Right renal cortex interstitium (tissue), 3 donors: ENCODE measurements around the gene CELA3A. TPM values are rescaled to one million over a fixed set of nuclear protein-coding genes. Genes with fewer than 3 reads are reported as not detected.
"Not testable (repeated sequence)": the region's sequence is repeated elsewhere in the genome, so short reads cannot be mapped to it uniquely, and the experiment has no call there.

Experiments used
- DNase-seq, 3 donors: peaks; one replicate each; pipeline ENCODE4 v3.0.0-alpha.2; 2013; ENCODE audit warnings: low read depth in 3 of 3, low spot score in 2 of 3
- polyA plus RNA-seq, 3 donors: library from polyadenylated mRNA; unstranded; fragments of 120-200 nt; gene quantifications; one replicate each; pipeline ENCODE4 v1.2.1, GENCODE V29; 2013; ENCODE audit not compliant: insufficient read length in 3 of 3

Gene CELA3A
- polyA plus RNA-seq, 3 donors: not detected

DNA sequence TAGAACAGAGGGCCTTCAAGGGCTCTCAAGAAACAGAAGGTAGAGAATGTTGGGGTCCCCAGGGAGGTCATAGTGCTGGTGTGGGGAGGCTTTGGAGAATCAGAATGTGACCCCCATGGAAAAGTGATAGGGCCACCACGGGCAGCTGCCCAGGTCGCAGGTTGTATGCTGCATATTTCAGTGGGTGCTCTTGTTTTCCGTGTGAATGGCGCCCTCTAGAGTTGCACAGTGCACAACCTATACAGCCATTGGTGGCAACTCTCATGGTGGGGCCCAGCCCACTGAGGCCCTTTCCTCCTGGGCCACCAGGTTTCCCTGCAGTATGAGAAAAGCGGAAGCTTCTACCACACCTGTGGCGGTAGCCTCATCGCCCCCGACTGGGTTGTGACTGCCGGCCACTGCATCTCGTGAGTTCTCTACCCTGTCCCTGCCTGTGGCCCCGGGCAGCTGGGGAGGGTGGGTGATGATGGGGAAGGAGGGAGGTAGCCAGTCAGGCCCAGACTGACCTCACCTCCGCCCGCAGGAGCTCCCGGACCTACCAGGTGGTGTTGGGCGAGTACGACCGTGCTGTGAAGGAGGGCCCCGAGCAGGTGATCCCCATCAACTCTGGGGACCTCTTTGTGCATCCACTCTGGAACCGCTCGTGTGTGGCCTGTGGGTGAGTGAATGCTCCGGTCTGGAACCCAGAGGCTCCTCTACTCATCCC, 20.8 kb upstream of the CELA3A start:
- DNase-seq: not testable (repeated sequence)

DNA sequence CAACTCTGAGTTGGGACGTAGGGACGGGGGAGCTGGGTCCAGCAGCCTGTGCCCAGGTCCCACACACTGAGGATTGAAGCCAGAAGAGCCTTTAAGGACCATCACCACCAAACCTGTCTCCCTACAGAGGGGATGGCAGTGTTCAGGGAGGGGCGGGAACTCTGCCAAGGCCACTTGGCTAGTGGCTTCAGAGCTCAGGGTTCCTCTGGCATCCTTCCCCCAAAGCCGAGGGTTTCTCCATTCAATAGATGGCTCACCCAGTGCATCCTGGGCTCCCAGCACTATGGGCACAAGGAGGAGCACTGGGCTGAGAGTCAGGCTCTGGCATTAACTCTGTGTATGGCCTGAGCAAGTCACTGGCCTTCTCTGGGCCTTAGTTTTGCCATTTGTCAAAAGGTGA, 20.2 kb upstream of the CELA3A start:
- DNase-seq: not testable (repeated sequence)

DNA sequence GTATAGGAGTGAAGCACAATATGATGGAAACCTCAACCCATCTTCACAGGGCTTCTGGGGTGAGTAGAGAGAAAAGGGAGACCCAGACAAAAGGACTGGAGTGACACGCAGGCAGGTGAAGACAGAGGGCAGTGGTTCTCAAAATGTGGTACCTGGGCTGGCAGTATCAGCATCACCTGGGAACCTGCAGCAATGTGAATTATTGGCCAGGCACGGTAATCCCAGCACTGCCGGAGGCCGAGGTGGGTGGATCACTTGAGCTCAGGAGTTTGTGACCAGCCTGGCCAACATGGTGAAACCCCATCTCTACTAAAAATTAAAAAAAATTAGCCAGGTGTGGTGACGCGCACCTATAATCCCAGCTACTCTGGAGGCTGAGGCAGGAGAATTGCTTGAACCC, 19.3 kb upstream of the CELA3A start:
- DNase-seq: not testable (repeated sequence)

DNA sequence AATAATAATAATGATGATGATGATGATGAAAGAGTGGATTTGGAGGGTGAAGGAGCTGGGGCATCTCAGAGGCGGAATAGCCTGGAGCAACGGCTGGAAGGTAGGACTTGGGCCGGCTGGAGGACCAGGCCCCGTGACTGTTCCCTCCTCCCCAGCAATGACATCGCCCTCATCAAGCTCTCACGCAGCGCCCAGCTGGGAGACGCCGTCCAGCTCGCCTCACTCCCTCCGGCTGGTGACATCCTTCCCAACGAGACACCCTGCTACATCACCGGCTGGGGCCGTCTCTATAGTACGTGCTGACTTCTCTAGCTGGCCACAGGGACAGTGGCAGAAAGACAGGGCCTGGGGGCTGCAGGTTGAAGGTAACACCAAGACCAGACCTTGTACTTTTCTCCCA, 17.9 kb upstream of the CELA3A start:
- not testable (repeated sequence) for DNase-seq

DNA sequence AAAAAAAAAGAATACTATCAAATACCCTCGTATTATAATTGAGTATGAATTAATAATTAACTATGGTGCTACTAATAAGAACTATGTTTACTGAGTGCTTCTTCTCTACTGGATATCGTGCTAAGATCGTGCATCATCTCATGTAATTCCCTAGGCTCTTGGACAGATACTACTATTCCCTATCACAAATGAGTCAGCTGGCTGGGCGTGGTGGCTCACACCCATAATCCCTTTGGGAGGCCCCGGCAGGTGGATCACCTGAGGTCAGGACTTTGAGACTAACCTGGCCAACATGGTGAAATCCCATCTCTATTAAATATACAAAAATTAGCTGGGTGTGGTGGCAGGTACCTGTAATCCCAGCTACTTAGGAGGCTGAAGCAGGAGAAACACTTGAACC, 15.6 kb upstream of the CELA3A start:
- DNase-seq: not testable (repeated sequence)

DNA sequence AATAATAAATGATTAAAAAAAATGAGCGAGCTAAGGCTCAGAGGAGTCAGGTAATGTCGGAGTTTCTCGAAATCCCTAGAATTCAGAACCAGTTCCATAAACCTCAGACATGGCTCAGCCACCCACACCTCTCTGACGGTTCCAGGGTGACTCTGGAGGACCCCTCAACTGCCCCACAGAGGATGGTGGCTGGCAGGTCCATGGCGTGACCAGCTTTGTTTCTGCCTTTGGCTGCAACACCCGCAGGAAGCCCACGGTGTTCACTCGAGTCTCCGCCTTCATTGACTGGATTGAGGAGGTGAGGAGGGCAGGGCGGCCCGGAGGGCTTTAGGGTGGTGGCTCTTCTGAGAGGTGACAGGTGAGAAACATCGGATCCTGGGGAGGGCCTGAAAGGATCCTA, 15.1 kb upstream of the CELA3A start:
- DNase-seq: not testable (repeated sequence)

DNA sequence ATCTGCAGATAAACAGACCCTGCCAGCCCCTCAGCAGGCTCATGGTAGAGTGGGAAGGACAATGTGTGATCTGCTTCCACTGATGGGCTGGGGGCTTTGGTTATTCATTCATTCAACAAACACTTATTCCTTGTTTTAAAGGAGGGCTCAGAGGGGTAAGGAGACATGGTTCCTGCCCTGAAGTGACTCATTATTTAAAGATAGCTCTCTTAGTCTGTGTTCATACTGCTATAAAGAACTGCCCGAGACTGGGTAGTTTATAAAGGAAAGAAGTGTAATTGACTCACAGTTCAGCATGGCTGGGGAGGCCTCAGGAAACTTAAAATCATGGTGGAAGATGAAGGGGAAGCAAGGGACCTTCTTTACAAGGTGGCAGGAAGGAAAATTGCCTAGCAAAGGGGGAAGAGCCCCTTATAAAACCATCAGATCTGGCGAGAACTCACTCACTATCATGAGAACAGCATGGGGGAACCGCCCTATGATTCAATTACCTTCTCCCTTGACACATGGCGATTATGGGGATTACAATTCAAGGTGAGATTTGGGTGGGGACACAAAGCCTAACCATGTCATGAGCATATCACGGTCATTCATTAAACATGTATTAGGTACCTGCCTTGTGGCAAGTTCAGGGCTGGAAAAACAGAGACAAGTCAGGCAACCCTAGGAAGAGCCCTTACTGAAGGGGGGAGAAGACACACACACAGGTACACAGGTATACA, 11.6 kb upstream of the CELA3A start:
- not testable (repeated sequence) for DNase-seq

DNA sequence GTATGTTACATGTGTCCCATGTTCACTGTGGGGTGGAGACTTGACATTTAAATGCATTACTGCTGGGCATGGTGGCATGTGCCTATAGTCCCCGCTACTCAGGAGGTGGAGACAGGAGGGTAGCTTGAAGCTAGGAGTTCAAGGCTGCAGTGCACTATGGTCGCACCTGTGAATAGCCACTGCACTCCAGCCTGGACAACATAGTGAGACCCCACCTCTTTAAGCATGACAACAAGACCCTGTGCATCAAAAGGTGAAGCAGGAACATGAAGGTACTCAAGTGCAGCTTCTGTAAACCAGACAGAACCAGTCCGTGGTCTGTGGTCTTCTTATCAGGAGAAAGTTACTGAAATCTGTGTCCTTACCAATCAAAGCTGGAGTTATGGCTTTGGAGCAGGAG, 9.3 kb upstream of the CELA3A start:
- not testable (repeated sequence) for DNase-seq

DNA sequence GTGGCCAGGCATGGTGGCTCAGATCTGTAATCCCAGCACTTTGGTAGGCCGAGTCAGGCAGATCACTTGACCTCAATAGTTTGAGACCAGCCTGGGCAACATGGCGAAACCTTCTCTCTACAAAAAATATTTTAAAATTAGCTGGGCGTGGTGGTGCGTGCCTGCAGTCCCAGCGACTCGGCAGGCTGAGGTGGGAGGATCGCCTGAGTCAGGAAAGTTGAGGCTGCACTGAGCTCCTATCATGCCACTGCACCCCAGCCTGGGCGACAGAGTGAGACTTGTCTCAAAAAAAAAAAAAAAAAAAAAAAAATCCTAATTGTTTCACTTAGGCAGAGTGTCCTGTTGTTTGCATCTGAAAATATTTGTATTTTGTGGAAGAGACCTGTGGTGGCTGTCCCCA, 6.7 kb upstream of the CELA3A start:
- not testable (repeated sequence) for DNase-seq

DNA sequence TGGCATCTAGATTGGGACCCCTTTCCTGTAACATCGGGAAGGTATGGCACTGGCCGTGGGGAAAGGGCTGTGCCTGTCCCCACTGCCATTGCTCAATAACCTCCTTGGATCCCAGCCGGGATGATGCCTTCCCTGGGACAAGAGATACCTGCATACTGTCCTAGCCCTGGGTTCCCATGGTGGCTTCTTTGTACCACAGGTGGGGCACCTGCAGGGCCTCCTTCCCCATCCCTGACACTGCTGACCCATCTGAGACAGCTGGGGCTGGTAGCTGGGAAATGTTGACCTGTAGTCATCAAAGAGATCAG, 4.8 kb upstream of the CELA3A start:
- DNase-seq: not testable (repeated sequence)

DNA sequence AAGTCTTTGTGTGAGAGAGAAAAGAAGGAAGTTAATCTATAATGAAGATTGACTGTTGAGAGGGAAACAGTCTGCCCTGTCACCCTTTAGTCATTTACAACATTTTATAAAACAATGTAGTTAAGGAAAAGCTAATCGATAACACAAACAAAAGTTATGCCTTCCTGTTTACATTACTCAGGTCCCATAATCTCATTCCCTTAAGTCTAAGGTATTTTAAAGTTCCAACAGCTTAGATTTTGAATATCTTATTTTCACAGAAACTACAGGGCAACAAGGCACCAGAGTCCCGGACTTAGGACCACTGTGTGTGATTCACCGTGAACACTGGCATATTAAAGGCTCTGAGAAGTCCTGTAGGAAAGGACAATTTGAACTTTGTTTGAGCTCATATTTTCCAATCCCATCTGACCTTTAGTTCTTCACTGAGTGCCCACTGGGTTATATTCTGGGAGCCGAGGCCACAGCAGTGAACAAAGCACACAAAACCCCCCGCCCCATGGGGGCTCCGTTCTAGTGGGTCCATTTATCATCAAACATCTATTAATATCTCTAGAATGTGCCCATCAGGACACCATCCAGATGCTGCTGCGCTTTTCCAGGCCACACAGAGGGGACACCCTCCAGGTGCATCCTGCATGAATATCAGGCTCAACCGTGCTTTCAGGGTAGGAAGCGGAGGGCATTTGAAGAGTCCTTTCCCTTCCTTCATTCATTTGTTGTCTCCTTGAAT, 3.4 kb upstream of the CELA3A start:
- not testable (repeated sequence) for DNase-seq

DNA sequence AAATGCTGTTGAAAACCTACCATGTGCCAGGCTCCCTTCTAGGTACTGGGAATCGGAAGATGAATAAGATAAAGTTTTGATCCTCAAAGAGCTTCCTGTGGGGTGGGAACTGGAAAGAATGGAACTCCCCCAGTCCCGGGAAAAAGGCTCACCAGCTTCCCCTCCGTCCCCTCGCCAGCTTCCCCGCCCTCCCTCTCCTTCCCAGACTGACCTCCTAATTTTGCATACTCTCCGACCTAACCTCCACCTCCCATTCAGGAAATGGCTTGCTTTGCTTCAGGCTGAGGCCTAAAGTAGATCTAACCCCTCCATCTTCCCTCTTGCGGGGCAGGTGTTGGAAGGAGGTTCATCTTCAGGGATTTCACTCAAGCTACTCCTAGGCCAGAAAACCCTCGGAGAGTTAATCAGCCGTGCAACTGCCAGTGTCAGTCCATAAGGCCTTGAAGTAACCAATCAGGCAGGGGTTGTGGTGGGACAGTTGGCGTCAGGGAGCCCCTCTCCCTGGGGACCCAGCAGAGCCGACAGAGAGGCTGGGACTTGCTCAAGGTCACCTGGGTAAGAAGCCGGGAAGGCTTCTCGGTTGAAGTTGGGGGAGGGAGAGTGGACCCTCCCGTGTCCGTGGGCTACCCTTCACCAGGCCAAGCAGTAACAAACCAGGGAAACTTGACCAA, 2.7 kb upstream of the CELA3A start:
- not testable (repeated sequence) for DNase-seq

DNA sequence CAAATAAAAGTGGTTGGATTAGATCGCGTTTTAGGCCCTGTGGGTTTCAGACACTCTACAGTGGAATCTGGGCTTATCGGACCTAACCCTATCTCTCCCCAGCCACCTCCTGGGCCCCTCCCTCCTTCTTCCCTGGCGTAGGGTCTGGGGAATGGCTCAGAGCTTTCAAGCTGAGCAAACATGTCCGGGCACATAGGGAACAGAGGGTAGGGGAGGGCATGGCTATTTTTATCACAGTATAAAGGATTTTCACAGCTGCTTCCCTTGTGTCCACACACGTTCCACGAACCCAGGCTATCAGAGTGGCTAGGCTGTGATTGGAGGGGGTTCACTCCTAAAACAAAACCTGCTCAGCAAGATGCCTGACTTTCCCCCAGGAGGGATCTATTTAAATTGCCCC, 1.8 kb upstream of the CELA3A start:
- not testable (repeated sequence) for DNase-seq

DNA sequence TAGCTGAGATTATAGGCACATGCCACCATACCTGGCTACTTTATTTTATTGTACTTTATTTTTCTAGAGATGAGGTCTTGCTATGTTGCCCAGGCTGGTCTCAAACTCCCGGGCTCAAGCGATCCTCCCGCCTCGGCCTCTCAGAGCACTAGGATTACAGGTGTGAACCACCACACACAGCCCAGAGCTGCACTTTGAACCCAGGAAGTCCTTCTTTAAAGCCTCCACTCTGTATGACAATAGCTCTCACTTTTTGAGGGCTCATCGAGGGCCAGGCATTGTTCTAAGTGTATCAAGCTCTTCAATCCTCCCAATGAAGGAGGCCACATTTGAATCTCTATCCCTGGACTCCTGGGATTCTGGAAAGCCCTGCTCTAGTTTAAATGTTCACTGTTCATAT, 1.0 kb downstream of the CELA3A start:
- not testable (repeated sequence) for DNase-seq

DNA sequence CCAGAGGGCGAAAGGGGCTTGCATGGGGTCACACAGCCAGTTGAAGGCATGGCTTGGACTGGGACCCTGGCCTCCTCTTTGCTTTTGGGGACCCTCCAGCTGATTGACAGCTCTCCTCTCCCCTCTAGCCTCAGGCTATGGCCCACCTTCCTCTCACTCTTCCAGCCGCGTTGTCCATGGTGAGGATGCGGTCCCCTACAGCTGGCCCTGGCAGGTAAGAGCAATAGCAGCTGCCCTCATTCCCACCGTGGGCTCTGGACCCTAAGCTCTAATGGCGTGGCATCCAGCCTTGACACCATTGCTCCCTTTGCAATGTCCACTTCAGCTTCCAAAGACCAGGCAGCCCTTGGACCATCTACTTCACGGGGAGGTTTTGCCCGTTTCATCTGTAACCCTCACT, 1.4 kb downstream of the CELA3A start:
- not testable (repeated sequence) for DNase-seq

DNA sequence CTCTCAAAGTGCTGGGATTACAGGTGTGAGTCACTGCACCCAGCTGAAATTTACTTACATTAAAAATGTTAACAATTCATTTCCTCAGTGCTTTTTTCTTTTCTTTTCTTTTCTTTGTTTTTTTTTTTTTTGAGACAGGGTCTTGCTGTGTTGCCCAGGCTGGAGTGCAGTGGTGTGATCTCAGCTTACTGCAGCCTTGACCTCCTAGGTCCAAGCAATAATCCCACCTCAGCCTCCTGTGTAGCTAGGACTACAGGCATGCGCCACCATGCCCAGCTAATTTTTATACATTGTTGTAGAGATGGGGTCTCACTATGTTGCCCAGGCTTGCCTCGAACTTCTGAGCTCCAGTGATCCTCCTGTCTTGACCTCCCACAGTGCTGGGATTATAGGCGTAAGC, 2.5 kb downstream of the CELA3A start:
- DNase-seq: not testable (repeated sequence)

DNA sequence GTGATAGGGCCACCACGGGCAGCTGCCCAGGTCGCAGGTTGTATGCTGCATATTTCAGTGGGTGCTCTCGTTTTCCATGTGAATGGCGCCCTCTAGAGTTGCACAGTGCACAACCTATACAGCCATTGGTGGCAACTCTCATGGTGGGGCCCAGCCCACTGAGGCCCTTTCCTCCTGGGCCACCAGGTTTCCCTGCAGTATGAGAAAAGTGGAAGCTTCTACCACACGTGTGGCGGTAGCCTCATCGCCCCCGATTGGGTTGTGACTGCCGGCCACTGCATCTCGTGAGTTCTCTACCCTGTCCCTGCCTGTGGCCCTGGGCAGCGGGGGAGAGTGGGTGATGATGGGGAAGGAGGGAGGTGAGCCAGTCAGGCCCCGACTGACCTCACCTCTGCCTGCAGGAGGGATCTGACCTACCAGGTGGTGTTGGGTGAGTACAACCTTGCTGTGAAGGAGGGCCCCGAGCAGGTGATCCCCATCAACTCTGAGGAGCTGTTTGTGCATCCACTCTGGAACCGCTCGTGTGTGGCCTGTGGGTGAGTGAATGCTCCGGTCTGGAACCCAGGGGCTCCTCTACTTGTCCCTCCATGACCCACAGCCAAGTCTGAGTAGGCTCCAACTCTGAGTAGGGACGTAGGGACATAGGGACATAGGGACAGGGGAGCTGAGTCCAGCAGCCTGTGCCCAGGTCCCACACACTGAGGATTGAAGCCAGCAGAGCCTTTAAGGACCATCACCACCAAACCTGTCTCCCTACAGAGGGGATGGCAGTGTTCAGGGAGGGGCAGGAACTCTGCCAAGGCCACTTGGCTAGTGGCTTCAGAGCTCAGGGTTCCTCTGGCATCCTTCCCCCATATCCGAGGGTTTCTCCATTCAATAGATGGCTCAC, 4.0 kb downstream of the CELA3A start:
- not testable (repeated sequence) for DNase-seq

DNA sequence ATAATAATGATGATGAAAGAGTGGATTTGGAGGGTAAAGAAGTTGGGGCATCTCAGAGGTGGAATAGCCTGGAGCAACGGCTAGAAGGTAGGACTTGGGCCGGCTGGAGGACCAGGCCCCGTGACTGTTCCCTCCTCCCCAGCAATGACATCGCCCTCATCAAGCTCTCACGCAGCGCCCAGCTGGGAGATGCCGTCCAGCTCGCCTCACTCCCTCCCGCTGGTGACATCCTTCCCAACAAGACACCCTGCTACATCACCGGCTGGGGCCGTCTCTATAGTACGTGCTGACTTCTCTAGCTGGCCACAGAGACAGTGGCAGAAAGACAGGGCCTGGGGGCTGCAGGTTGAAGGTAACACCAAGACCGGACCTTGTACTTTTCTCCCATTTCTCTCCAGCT, 5.3 kb downstream of the CELA3A start:
- not testable (repeated sequence) for DNase-seq

DNA sequence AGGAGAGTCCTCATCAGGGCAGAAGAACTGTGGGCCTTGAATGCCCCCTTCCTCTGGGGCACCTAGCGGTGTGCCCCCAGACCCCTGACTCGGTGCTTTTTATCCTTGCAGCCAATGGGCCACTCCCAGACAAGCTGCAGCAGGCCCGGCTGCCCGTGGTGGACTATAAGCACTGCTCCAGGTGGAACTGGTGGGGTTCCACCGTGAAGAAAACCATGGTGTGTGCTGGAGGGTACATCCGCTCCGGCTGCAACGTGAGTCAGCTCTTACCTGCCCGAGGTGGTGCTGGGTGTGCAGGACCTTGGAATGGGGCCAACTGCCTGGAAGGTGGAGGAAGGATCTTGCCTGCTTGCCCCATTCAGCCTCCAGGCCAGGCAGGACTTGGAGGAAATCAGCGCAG, 5.8 kb downstream of the CELA3A start:
- not testable (repeated sequence) for DNase-seq

DNA sequence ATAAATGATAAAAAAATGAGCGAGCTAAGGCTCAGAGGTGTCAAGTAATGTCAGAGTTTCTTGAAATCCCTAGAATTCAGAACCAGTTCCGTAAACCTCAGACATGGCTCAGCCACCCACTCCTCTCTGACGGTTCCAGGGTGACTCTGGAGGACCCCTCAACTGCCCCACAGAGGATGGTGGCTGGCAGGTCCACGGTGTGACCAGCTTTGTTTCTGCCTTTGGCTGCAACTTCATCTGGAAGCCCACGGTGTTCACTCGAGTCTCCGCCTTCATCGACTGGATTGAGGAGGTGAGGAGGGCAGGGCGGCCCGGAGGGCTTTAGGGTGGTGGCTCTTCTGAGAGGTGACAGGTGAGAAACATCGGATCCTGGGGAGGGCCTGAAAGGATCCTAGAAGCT, 8.1 kb downstream of the CELA3A start:
- not testable (repeated sequence) for DNase-seq
